NK-92 treated with Interleukin-12 subunit alpha and Interleukin-12 subunit beta, amount 100 ng/mL, for 24 hours (cell line): Measurements from ENCODE around the gene CDH4.
"Not testable (repeated sequence)": the region's sequence is repeated elsewhere in the genome, so short reads cannot be mapped to it uniquely, and the experiment has no call there.

Experiments
- DNase-seq: peaks from one replicate; lab custom pipeline; 2025; lab: John Stamatoyannopoulos, UW

Gene CDH4

GRCh38 chr20:61948056-61948455, 696.0 kb downstream of the CDH4 start:
- DNase-seq, result not testable (repeated sequence)

GRCh38 chr20:61948586-61949362, 696.7 kb downstream of the CDH4 start:
- no peak for DNase-seq

- DNase-seq, result no peak
Measured at GRCh38 chr20:61949363-61949713, 697.3 kb downstream of the CDH4 start.

GRCh38 chr20:61949714-61950640, 697.9 kb downstream of the CDH4 start:
- DNase-seq, result no peak

GRCh38 chr20:61950641-61951071, 698.6 kb downstream of the CDH4 start:
- DNase-seq, result no peak

GRCh38 chr20:61951695-61952533, 699.9 kb downstream of the CDH4 start:
- DNase-seq, result no peak

GRCh38 chr20:61953037-61954021, 701.3 kb downstream of the CDH4 start:
- no peak for DNase-seq

GRCh38 chr20:61954276-61955021, 702.4 kb downstream of the CDH4 start:
- DNase-seq, result no peak

- no peak for DNase-seq
Measured at GRCh38 chr20:61955668-61956395, 703.8 kb downstream of the CDH4 start.

- no peak for DNase-seq
Measured at GRCh38 chr20:61956396-61957342, 704.6 kb downstream of the CDH4 start.

- DNase-seq, result no peak
Measured at GRCh38 chr20:61957961-61958715, 706.1 kb downstream of the CDH4 start.

- DNase-seq, result no peak
Measured at GRCh38 chr20:61958773-61959700, 707.0 kb downstream of the CDH4 start.

- DNase-seq, result no peak
Measured at GRCh38 chr20:61960836-61961235, 708.8 kb downstream of the CDH4 start.

GRCh38 chr20:61963149-61963548, 711.1 kb downstream of the CDH4 start:
- DNase-seq, result no peak

- DNase-seq, result no peak
Measured at GRCh38 chr20:61963885-61964674, 712.0 kb downstream of the CDH4 start.
